Dermis blood vessel endothelial cell (primary cell): Measurements from ENCODE around the gene TP53. TPM values are rescaled to one million over a fixed set of nuclear protein-coding genes. Genes with fewer than 3 reads are reported as not detected.
"Not testable (repeated sequence)": the region's sequence is repeated elsewhere in the genome, so short reads cannot be mapped to it uniquely, and the experiment has no call there.

Experiments used
- DNase-seq: peaks from one replicate; pipeline ENCODE4 v3.0.0; 2010
- total RNA-seq: library from RNA; depleted of rRNA; stranded (reverse); fragments of >200 nt; gene quantifications from 2 replicates; pipeline ENCODE4 v1.2.3, GENCODE V29; 2014

The TP53 gene
- total RNA-seq, 1 donor from 2014 or later = 36.1 TPM

DNA sequence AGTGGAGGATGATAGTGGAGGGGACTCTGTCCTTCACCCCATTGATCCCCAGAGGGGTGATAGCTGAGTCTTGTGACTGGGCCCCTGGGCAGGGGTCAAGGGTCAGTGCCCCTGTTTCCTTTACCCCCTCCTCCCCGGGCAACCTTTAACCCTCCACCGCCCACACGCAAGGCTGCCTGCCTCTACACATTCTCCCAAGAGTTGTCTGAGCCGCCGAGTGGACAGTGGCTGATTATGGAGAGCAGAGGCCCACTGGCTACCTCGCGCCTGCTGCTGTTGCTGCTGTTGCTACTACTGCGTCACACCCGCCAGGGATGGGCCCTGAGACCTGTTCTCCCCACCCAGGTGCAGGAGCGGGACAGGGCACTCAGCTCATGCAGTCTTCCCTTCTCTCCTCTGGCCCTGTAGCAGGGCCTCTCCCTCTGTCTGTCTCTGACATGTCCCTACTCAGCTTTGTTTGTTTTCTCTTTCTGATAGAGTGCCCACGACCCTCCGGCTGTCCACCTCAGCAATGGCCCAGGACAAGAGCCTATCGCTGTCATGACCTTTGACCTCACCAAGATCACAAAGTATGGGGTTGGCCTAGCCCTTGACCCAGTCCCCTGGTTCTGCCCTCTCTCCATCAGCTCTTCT, 57.2 kb downstream of the TP53 start, which contains the start of gene SHBG:
TSS of gene SHBG (plus strand) at position 197 of the 633 bp plus-strand sequence. CDS start at position 235, 38 bp downstream.
- DNase-seq = no peak

DNA sequence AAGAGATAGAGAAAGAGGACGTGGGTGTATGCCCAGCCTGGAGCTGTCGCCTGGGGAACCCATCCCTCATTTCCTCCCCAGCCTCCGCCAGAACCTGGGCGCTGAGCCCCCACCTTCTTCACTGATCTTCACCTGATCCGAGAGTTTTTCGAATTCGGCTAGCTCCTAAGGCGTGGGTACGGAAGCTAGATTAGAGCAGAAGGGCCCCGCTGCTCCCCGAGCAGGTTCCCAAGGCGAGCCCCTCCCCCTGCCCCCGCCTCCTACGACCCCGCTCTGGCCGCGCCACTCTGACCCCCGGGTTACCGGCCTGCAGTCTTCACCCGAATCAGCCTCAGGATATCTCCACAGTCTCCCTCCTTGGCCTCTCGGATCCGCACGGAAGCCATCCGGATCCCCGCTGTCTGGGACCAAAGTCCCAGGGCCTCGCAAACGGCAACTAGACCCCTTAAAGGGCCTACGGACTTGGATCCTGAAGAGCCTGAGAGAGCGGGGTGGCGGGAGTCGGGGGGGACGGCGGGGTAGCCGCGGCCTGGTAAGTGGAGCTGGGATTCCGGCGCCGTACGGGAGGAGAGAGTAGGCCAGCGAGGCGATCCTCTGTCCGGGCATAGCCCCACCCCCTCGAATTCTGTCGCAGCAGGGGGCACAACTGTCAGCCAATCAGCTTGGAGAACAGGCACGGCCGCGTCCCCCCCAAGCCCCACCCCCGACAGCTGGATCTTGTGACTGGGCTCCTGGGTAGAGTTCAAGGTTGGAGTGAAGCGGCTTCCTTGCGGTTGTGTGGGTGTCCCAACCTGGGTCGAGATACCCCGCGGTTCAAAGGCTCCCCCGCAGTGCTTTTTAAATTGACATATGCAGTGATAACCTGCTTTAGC, 59.8 kb downstream of the TP53 start, which contains the start of gene SAT2:
TSS of gene SAT2 (minus strand) at position 572 of the 872 bp plus-strand sequence. CDS start at position 386, 186 bp downstream.
- peak; percentile 93 for DNase-seq

DNA sequence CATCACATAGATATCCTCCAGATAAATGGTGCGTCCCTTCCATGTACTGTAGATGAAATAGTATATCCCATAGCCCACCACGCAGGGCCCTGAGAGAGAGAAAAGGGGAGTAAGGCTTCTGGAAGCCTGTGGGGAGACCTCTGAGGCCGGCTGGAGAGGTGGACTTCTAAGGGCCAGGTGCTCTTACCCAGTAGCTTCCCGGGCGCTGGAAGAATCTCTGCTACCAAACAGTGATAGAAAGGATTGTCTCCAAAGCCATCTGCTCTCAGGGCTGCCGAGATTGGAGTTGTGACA, 60.4 kb downstream of the TP53 start:
- no peak for DNase-seq

DNA sequence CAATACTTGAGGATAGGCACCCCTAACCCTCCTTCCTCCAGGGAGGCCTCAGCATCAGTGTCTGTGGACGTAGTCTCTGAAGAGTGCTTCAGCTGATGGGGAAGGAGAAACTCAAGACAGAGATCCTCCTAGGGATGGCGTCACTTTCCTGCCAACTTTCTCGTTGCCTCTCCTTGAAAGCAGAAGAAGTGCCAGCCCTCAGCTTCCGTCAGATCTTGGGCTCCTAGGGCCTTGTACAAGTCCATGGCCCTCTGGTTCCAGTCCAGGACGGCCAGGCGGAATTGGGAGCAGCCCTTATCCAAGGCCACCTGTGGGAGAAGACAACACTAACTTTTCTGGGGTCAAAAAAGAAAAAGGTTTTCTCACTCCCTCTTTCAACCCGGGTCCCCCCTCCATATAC, 61.0 kb downstream of the TP53 start:
- no peak for DNase-seq

DNA sequence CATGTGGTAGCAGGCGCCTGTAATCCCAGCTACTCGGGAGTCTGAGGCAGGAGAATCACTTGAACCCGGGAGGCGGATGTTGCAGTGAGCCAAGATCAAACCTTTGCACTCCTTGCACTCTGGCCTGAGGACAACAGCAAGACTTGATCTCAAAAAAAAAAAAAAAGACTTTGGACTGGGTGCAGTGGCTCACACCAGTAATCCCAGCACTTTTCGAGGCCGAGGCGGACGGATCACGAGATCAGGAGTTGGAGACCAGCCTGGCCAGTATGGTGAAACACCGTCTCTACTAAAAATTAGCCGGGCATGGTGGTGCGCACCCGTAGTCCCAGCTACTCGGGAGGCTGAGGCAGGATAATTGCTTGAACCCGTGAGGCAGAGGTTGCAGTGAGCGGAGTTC, 61.5 kb downstream of the TP53 start:
- DNase-seq = not testable (repeated sequence)

DNA sequence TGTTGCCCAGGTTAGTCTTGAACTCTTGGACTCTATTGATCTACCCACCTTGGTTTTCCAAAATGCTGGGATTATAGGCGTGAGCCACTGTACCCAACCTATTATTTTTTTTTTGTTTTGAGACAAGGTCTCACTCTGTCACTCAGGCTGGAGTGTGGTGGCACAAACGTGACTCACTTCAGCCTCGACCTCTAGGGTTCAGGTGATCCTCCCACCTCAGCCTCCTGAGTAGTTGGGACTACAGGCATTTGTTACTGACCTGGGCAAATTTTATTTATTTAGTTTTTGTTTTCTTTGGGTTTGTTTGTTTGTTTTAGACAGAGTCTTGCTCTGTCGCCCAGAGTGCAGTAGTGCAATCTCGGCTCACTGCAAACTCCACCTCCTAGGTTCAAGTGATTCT, 63.6 kb downstream of the TP53 start:
- DNase-seq = no peak

DNA sequence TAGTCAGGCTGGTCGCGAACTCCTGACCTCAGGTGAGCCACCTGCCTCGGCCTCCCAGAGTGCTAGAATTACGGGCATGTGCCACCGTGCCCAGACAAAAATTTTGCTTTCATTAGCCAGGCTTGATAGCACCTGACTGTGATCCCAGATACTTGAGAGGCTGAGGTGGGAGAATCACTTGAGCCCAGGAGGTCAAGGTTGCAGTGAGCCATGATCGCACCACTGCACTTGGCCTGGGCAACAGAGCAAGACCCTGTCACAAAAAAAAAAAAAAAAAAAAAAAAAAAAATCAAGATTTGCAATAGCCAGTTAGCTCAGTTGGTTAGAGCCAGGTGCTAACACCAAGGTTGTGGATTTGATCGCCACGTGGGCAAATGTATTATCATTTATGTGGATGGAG, 66.5 kb downstream of the TP53 start:
- no peak for DNase-seq

DNA sequence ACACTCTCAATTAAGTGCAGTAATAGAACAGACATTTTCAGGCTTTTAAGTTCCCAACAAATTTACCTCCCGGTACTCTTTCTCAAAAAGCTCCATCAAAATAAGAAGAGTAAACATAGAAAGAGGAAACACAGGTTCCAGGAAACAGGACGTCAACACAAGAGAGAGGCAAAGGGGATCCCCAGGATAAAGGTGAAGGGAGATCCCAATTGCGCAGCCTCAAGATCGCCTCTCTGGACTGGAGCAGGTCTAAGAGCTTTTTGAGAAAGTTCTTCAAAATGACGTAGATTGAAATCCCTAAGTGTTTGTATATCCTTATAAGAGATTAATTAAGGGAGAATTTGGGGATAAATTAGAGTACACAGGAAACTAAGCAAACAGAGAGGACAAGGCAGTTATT, 68.7 kb downstream of the TP53 start:
- DNase-seq = no peak

Other genes with a start within 250 kb of the TP53 start
- 0.28 and 0.51 TPM in 2 replicates for gene FGF11, start 248.0 kb downstream of the TP53 start, total RNA-seq
- gene CHRNB1, start 242.4 kb downstream of the TP53 start, total RNA-seq = 4.6 and 5.8 TPM in 2 replicates
- 10.4 and 16.4 TPM in 2 replicates for gene ZBTB4, start 207.9 kb downstream of the TP53 start, total RNA-seq
- gene SLC35G6, start 206.0 kb downstream of the TP53 start, total RNA-seq = not detected in 2 replicates
- 81.2 and 139 TPM in 2 replicates for gene POLR2A, start 203.1 kb downstream of the TP53 start, total RNA-seq
- gene TNFSF12, start 138.4 kb downstream of the TP53 start, total RNA-seq = 9.2 and 26.1 TPM in 2 replicates
- 0.88 and 1.2 TPM in 2 replicates for gene TNFSF13, start 128.7 kb downstream of the TP53 start, total RNA-seq
- gene SENP3, start 125.6 kb downstream of the TP53 start, total RNA-seq = 79.8 and 89.3 TPM in 2 replicates
- gene CD68, start 107.9 kb downstream of the TP53 start, total RNA-seq = 0.17 and 2.1 TPM in 2 replicates
- 113 and 133 TPM in 2 replicates for gene MPDU1, start 103.6 kb downstream of the TP53 start, total RNA-seq
- gene SOX15, start 97.4 kb downstream of the TP53 start, total RNA-seq = 0.14 and 0.17 TPM in 2 replicates
- gene FXR2, start 72.6 kb downstream of the TP53 start, total RNA-seq = 38.8 and 51.1 TPM in 2 replicates
- 20.8 and 31.5 TPM in 2 replicates for gene SAT2, start 59.7 kb downstream of the TP53 start, total RNA-seq
- gene SHBG, start 57.4 kb downstream of the TP53 start, total RNA-seq = 0.51 TPM in 1 of 2 replicates, not detected in the other
- not detected in 2 replicates for gene ATP1B2, start 36.6 kb downstream of the TP53 start, total RNA-seq
- 7.1 and 11.2 TPM in 2 replicates for gene WRAP53, start 987 bp upstream of the TP53 start, total RNA-seq
- 0.14 and 0.51 TPM in 2 replicates for gene EFNB3, start 17.7 kb upstream of the TP53 start, total RNA-seq
- gene DNAH2, start 30.3 kb upstream of the TP53 start, total RNA-seq = 0.42 TPM in 1 of 2 replicates, not detected in the other
- gene KDM6B, start 146.7 kb upstream of the TP53 start, total RNA-seq = 7.6 and 10.6 TPM in 2 replicates
- 50.9 and 111 TPM in 2 replicates for gene TMEM88, start 167.6 kb upstream of the TP53 start, total RNA-seq
- gene NAA38, start 170.1 kb upstream of the TP53 start, total RNA-seq = 63.2 and 129 TPM in 2 replicates
- 15.1 and 17.9 TPM in 2 replicates for gene CYB5D1, start 170.5 kb upstream of the TP53 start, total RNA-seq
- gene CHD3, start 201.3 kb upstream of the TP53 start, total RNA-seq = 108 and 132 TPM in 2 replicates
- 1.6 and 3.1 TPM in 2 replicates for gene RNF227, start 228.8 kb upstream of the TP53 start, total RNA-seq
- 0.05 and 0.68 TPM in 2 replicates for gene KCNAB3, start 242.4 kb upstream of the TP53 start, total RNA-seq
- 46.1 and 67.5 TPM in 2 replicates for gene TRAPPC1, start 244.5 kb upstream of the TP53 start, total RNA-seq
- 17.4 and 21.8 TPM in 2 replicates for gene CNTROB, start 244.7 kb upstream of the TP53 start, total RNA-seq